Measurements from ENCODE around the gene PIK3CD. TPM values are rescaled to one million over a fixed set of nuclear protein-coding genes. Genes with fewer than 3 reads are reported as not detected.
A peak's percentile ranks its signal among the peaks of the same experiment; 100 is the strongest.

PIK3CD gene
- total RNA-seq, 1 experiment from 2014 or later, result 0.77 TPM

GRCh38 chr1:9720785-9721605 is 69.5 kb downstream of the PIK3CD start:
- Histone ChIP-seq H3K4me3 (ENCODE audit: low read depth, low read length) (no peak overlapping the region), H3K9me3 (peaks cover 6% of the 10 kb centered on the region), H3K27me3 (replicated peaks; ENCODE audit: control insufficient read depth, insufficient read depth, low read length) (no peaks in the 10 kb centered on the region), H3K4me1 (no peaks in the 10 kb centered on the region), H3K36me3 (ENCODE audit: control insufficient read depth, insufficient read depth, low read length) (no peaks in the 10 kb centered on the region)
- no peaks in the 10 kb centered on the region for H3K4me1 Mint-ChIP-seq (ENCODE audit: low read depth, unreplicated experiment)
- no peak for DNase-seq
- H3K36me3 Mint-ChIP-seq (ENCODE audit: insufficient read depth, unreplicated experiment), result peaks cover 16% of the 10 kb centered on the region
- H3K9me3 Mint-ChIP-seq (ENCODE audit: unreplicated experiment), result no peaks in the 10 kb centered on the region
- H3K4me3 Mint-ChIP-seq (ENCODE audit: unreplicated experiment), result no peak overlapping the region
- TF ChIP-seq CTCF (IDR thresholded peaks at IDR 0.05; ENCODE audit: insufficient read depth in 1 of 2, low read depth in 1 of 2, low read length in 1 of 2, severe bottlenecking in 1 of 2, unreplicated experiment in 1 of 2), result no peak
- no peaks in the 10 kb centered on the region for H3K27me3 Mint-ChIP-seq (ENCODE audit: insufficient read depth, unreplicated experiment)
- ChIA-PET CTCF (interaction anchor here (0.6 kb wide), 2 partner anchors 107 to 263 kb away, joined by 3 to 6 read pairs; no protein-coding TSS in a partner anchor), POLR2A (no interaction called here)
- intact Hi-C loops (cut with micrococcal nuclease; ENCODE audit: unreplicated experiment), result loop anchor here (10.0 kb wide), 1 partner anchor 144 kb away; no protein-coding TSS in a partner anchor
- no TSS peak for BruUV-seq (replicated peaks)
- no peak overlapping the region for H3K27ac Mint-ChIP-seq (ENCODE audit: unreplicated experiment)

GRCh38 chr1:9721606-9722377 is 70.3 kb downstream of the PIK3CD start:
- no peaks in the 10 kb centered on the region for H3K27me3 ChIP-seq (replicated peaks; ENCODE audit: control insufficient read depth, insufficient read depth, low read length)
- BruUV-seq (replicated peaks), result no TSS peak
- no peaks in the 10 kb centered on the region for H3K4me1 ChIP-seq
- POLR2A ChIA-PET, result no interaction called here
- no peaks in the 10 kb centered on the region for H3K36me3 ChIP-seq (ENCODE audit: control insufficient read depth, insufficient read depth, low read length)
- no peaks in the 10 kb centered on the region for H3K27me3 Mint-ChIP-seq (ENCODE audit: insufficient read depth, unreplicated experiment)
- DNase-seq, result peak in 1 of 2 experiments; percentile 54
- H3K9me3 Mint-ChIP-seq (ENCODE audit: unreplicated experiment), result no peaks in the 10 kb centered on the region
- peaks cover 16% of the 10 kb centered on the region for H3K36me3 Mint-ChIP-seq (ENCODE audit: insufficient read depth, unreplicated experiment)
- no peak overlapping the region for H3K4me3 Mint-ChIP-seq (ENCODE audit: unreplicated experiment)
- no peak overlapping the region for H3K4me3 ChIP-seq (ENCODE audit: low read depth, low read length)
- TF ChIP-seq CTCF (IDR thresholded peaks at IDR 0.05; ENCODE audit: insufficient read depth in 1 of 2, low read depth in 1 of 2, low read length in 1 of 2, severe bottlenecking in 1 of 2, unreplicated experiment in 1 of 2), result peak; percentile 37 to 47
- CTCF ChIA-PET, result interaction anchor here (0.6 kb wide), 1 partner anchor 264 kb away, joined by 6 read pairs; no protein-coding TSS in a partner anchor
- no peak overlapping the region for H3K27ac Mint-ChIP-seq (ENCODE audit: unreplicated experiment)
- intact Hi-C loops (cut with micrococcal nuclease; ENCODE audit: unreplicated experiment), result loop anchor here (10.0 kb wide), 1 partner anchor 143 kb away; no protein-coding TSS in a partner anchor
- H3K4me1 Mint-ChIP-seq (ENCODE audit: low read depth, unreplicated experiment), result no peaks in the 10 kb centered on the region
- H3K9me3 ChIP-seq, result peaks cover 6% of the 10 kb centered on the region

GRCh38 chr1:9722378-9722749 is 70.8 kb downstream of the PIK3CD start:
- H3K9me3 Mint-ChIP-seq (ENCODE audit: unreplicated experiment), result no peaks in the 10 kb centered on the region
- no peak overlapping the region for H3K27ac Mint-ChIP-seq (ENCODE audit: unreplicated experiment)
- H3K27me3 Mint-ChIP-seq (ENCODE audit: insufficient read depth, unreplicated experiment), result no peaks in the 10 kb centered on the region
- Histone ChIP-seq H3K27me3 (replicated peaks; ENCODE audit: control insufficient read depth, insufficient read depth, low read length) (no peaks in the 10 kb centered on the region), H3K36me3 (ENCODE audit: control insufficient read depth, insufficient read depth, low read length) (no peaks in the 10 kb centered on the region), H3K4me1 (no peaks in the 10 kb centered on the region), H3K9me3 (peaks cover 6% of the 10 kb centered on the region), H3K4me3 (ENCODE audit: low read depth, low read length) (no peak overlapping the region)
- peaks cover 16% of the 10 kb centered on the region for H3K36me3 Mint-ChIP-seq (ENCODE audit: insufficient read depth, unreplicated experiment)
- intact Hi-C loops (cut with micrococcal nuclease; ENCODE audit: unreplicated experiment), result loop anchor here (10.0 kb wide), 1 partner anchor 142 kb away; no protein-coding TSS in a partner anchor
- H3K4me3 Mint-ChIP-seq (ENCODE audit: unreplicated experiment), result no peak overlapping the region
- CTCF ChIA-PET, result no interaction called here
- BruUV-seq (replicated peaks), result no TSS peak
- POLR2A ChIA-PET, result no interaction called here
- TF ChIP-seq CTCF (IDR thresholded peaks at IDR 0.05; ENCODE audit: insufficient read depth in 1 of 2, low read depth in 1 of 2, low read length in 1 of 2, severe bottlenecking in 1 of 2, unreplicated experiment in 1 of 2), result no peak
- H3K4me1 Mint-ChIP-seq (ENCODE audit: low read depth, unreplicated experiment), result no peaks in the 10 kb centered on the region
- no peak for DNase-seq
